IPS-20b (cell line): ENCODE data around the gene ATAT1.
"Not testable (repeated sequence)": the region's sequence is repeated elsewhere in the genome, so short reads cannot be mapped to it uniquely, and the experiment has no call there.

ENCODE experiments used
- H3K27ac ChIP-seq: one replicate; pipeline ENCODE4 v1.5.1; 2013; ENCODE audit warnings: low read length
- H3K27me3 ChIP-seq: 2 replicates; pipeline ENCODE4 v1.6.1; 2013; ENCODE audit warnings: mild to moderate bottlenecking, low read length, inconsistent platforms; ENCODE audit not compliant: insufficient read depth
- H3K36me3 ChIP-seq: 2 replicates; pipeline ENCODE4 v1.6.1; 2013; ENCODE audit warnings: low read depth, mild to moderate bottlenecking, inconsistent platforms, low read length, moderate library complexity; ENCODE audit not compliant: insufficient read depth
- H3K4me1 ChIP-seq: 2 replicates; pipeline ENCODE4 v1.6.1; 2013; ENCODE audit warnings: mild to moderate bottlenecking, control low read depth, inconsistent platforms, low read length, moderate library complexity; ENCODE audit not compliant: insufficient read depth
- H3K4me3 ChIP-seq: 2 replicates; pipeline ENCODE4 v1.5.1; 2013; ENCODE audit warnings: mild to moderate bottlenecking, low read length, inconsistent platforms
- H3K9ac ChIP-seq: 2 replicates; pipeline ENCODE4 v1.6.1; 2013; ENCODE audit warnings: low read depth, mild to moderate bottlenecking, inconsistent platforms, low read length, moderate library complexity
- H3K9me3 ChIP-seq: 2 replicates; pipeline ENCODE4 v1.6.1; 2013; ENCODE audit warnings: mild to moderate bottlenecking, low read depth, low read length, inconsistent platforms; ENCODE audit not compliant: insufficient read depth

Gene ATAT1

GRCh38 chr6:30664994-30665767, 38.5 kb downstream of the ATAT1 start:
- H3K27me3 ChIP-seq, result no peaks in the 10 kb centered on the region
- H3K4me3 ChIP-seq, result no peak overlapping the region
- no peak overlapping the region for H3K9ac ChIP-seq
- no peaks in the 10 kb centered on the region for H3K4me1 ChIP-seq
- peaks cover 73% of the 10 kb centered on the region for H3K36me3 ChIP-seq
- no peak overlapping the region for H3K27ac ChIP-seq
- no peaks in the 10 kb centered on the region for H3K9me3 ChIP-seq

DNA sequence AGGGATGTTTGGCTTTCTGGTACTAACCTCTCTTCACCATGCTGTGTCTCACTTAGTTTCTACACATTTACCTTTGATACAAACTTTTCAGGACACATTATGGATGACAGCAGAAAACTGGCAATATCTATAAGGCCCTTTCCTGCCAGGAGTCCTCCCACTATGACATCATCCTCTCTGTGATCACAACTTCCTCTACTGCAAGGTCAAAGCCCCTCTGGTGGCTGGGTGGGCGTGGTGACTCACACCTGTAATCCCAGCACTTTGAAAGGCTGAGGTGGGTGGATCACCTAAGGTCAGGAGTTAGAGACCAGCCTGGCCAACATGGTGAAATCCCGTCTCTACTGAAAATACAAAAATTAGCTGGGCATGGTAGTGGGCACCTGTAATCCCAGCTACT, 39.6 kb downstream of the ATAT1 start:
- H3K27ac ChIP-seq, H3K4me1 ChIP-seq, H3K27me3 ChIP-seq, H3K4me3 ChIP-seq, H3K9me3 ChIP-seq, H3K9ac ChIP-seq: not testable (repeated sequence)
- H3K36me3 ChIP-seq, result peaks cover 73% of the 10 kb centered on the region

GRCh38 chr6:30670760-30671527, 44.3 kb downstream of the ATAT1 start:
- Histone ChIP-seq H3K36me3 (peaks cover 32% of the 10 kb centered on the region), H3K9me3 (no peaks in the 10 kb centered on the region), H3K27ac (no peak overlapping the region), H3K9ac (no peak overlapping the region), H3K4me3 (no peak overlapping the region), H3K4me1 (no peaks in the 10 kb centered on the region), H3K27me3 (no peaks in the 10 kb centered on the region)

GRCh38 chr6:30672445-30673253, 46.0 kb downstream of the ATAT1 start, which contains the start of gene DHX16:
DHX16 (minus strand) TSS chr6:30673006; CDS start chr6:30672841, 165 bp downstream.
- peaks cover 35% of the 10 kb centered on the region for H3K36me3 ChIP-seq
- peak within 1 kb of the TSS; percentile 96 for H3K4me3 ChIP-seq
- H3K4me1 ChIP-seq, result no peaks in the 10 kb centered on the region
- no peak within 1 kb of the TSS for H3K27ac ChIP-seq
- peak within 1 kb of the TSS; percentile 85 for H3K9ac ChIP-seq
- H3K27me3 ChIP-seq, result no peaks in the 10 kb centered on the region
- H3K9me3 ChIP-seq, result no peaks in the 10 kb centered on the region

GRCh38 chr6:30676660-30677285, 50.1 kb downstream of the ATAT1 start:
- no peak overlapping the region for H3K27ac ChIP-seq
- no peak overlapping the region for H3K4me3 ChIP-seq
- H3K4me1 ChIP-seq, result peaks cover 7% of the 10 kb centered on the region; the same call in 1 of the 2 replicates
- H3K9ac ChIP-seq, result no peak overlapping the region
- H3K9me3 ChIP-seq, result no peaks in the 10 kb centered on the region
- no peaks in the 10 kb centered on the region for H3K27me3 ChIP-seq
- H3K36me3 ChIP-seq, result peaks cover 23% of the 10 kb centered on the region

DNA sequence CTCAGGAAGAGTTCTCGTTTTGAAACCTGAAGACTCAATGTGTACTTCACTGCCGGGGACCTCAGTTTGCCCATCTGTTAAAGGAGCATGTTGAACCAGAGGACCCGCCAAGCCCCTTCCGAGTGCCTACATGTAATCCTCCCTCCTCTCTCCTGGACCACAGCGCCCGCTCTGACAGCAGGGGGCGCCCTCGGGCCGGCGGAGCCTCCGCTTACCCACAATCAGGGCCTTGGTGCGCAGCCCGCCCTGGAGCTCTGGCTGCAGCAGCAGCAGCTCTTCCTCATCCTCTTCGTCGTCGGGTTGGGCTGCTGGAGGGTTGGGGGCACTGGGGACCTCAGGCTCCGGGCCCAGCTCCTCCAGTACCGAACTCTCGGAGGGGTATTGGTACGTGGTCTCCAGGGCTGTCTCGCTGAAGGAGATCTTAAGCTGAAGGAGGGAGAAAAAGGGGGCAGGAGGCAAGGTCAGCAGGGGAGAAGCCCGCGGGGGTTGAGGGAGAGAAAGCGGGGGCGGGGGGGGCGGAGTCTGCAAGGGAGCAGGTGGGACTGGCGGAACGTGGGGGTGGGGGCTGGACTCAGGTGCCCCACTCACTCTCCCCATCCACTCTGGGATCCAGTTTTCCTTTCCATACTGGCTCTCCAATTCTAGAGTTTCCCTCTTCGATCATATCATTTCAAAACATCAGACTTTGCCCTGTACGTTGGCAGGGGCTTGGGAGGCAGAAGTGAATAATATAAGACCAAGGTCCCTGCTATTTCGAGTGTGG, 52.5 kb downstream of the ATAT1 start:
- Histone ChIP-seq H3K27ac (peak overlapping the region; percentile 39), H3K36me3 (peaks cover 23% of the 10 kb centered on the region), H3K27me3 (no peaks in the 10 kb centered on the region), H3K4me1 (peaks cover 26% of the 10 kb centered on the region; the same call in 1 of the 2 replicates), H3K4me3 (peak overlapping the region; percentile 54; the same call in 1 of the 2 replicates), H3K9me3 (no peaks in the 10 kb centered on the region), H3K9ac (peak overlapping the region; percentile 67; the same call in 1 of the 2 replicates)

- Histone ChIP-seq H3K9ac (peak overlapping the region; percentile 67), H3K4me3 (peak overlapping the region; percentile 54; the same call in 1 of the 2 replicates), H3K36me3 (peaks cover 23% of the 10 kb centered on the region), H3K4me1 (peaks cover 26% of the 10 kb centered on the region; the same call in 1 of the 2 replicates), H3K9me3 (no peaks in the 10 kb centered on the region), H3K27me3 (no peaks in the 10 kb centered on the region), H3K27ac (no peak overlapping the region)
Observed at GRCh38 chr6:30679765-30680535, 53.3 kb downstream of the ATAT1 start.

- peaks cover 15% of the 10 kb centered on the region for H3K36me3 ChIP-seq
- H3K4me1 ChIP-seq, result peaks cover 31% of the 10 kb centered on the region; the same call in 1 of the 2 replicates
- no peak overlapping the region; the same call in 1 of the 2 replicates for H3K4me3 ChIP-seq
- H3K27ac ChIP-seq, result no peak overlapping the region
- no peak overlapping the region; the same call in 1 of the 2 replicates for H3K9ac ChIP-seq
- no peaks in the 10 kb centered on the region for H3K27me3 ChIP-seq
- H3K9me3 ChIP-seq, result no peaks in the 10 kb centered on the region
Observed at GRCh38 chr6:30681766-30682142, 55.1 kb downstream of the ATAT1 start.

GRCh38 chr6:30682143-30683117, 55.8 kb downstream of the ATAT1 start:
- Histone ChIP-seq H3K27ac (peak overlapping the region; percentile 32), H3K36me3 (peaks cover 9% of the 10 kb centered on the region; the same call in 1 of the 2 replicates), H3K9ac (peak overlapping the region; percentile 69; the same call in 1 of the 2 replicates), H3K27me3 (no peaks in the 10 kb centered on the region), H3K4me1 (peaks cover 31% of the 10 kb centered on the region; the same call in 1 of the 2 replicates), H3K4me3 (peak overlapping the region; percentile 50; the same call in 1 of the 2 replicates), H3K9me3 (no peaks in the 10 kb centered on the region)
